Stimulated activated CD4-positive, alpha-beta T cell treated with anti-CD3 and anti-CD28 coated beads, Interleukin-12 subunit alpha, Interleukin-12 subunit beta, amount 100 ng/mL, for 48 hours (primary cell): ENCODE data around the gene COX14.
A peak's percentile ranks its signal among the peaks of the same experiment; 100 is the strongest.

Source experiments
- DNase-seq, 3 donors: peaks; one replicate each; pipeline ENCODE4 v3.0.0-alpha.2; 2020; ENCODE audit warnings: low read depth in 2 of 3, low spot score in 1 of 3

COX14 gene

DNA sequence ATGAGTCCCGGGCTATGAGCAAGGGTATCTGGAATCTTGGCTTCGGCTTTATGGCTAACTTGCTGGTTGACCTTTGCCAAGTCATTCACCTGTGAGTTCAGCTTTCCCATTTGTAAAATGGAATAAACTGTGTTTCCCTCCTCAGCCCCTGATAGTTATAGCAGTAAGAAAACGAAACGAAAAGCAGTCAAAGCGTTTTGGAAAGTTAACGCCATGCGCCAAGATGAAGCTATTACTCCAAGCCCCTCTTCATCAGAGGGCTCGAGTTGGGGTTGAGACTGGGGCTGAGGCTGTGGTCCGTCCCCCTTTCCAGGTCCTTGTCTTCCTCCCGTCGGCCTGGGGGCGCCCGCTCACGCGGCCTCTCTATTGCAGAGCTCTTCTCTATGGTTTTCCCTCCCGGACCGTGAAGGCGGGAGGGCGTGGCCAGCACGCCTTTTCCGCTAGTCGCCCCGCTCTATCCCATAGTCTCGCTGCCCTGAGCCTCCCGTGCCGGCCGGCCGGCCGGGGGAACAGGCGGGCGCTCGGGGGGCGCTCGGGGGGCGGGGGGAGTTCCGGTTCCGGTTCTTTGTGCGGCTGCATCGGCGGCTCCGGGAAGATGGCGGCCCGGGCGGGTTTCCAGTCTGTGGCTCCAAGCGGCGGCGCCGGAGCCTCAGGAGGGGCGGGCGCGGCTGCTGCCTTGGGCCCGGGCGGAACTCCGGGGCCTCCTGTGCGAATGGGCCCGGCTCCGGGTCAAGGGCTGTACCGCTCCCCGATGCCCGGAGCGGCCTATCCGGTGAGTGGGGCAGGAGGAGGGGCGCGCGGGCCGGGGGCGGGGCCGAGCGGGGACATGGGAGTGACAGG is 27.0 kb upstream of the COX14 start, which contains the start of gene SMARCD1:
Gene SMARCD1, plus strand, starts transcription at position 568 of the 840 bp plus-strand sequence. Its CDS starts 28 bp downstream, at position 596.
- peak; percentile 67 to 85 (median 76) for DNase-seq

DNA sequence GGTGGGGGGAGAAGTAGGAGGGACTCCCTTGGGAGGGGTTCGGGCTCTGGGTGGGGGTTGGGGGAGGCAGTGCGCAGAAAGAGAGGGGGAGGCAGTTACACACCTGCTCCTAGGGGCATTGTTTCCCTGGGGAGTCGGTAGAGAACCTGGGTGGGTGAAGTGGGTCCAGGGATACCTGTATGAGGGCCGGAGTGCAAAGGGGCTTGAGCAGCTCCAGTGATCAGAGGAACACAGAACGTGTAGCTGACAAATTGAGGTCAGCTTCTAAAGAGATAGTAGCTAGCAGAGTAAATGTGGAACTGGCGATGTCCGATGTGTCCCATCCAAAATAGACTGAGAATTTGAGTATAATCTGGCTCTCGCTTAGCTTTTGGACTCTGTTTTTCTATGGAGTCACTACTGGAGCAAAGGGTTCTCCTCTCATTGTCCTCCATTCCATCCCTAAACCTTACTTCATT is 26.4 kb upstream of the COX14 start:
- no peak for DNase-seq

DNA sequence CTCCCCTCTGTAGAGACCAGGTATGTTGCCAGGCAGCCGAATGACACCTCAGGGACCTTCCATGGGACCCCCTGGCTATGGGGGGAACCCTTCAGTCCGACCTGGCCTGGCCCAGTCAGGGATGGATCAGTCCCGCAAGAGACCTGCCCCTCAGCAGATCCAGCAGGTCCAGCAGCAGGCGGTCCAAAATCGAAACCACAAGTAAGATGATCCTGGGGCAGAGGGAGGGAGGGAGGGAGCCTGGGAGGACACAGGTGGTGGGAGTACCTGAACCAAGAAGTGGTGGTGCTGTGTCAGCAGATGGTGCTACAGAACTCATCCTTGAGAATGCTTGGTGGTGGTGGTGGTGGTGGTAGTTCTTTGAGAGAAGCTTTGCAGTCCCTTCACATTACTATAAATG is 25.9 kb upstream of the COX14 start:
- no peak for DNase-seq

DNA sequence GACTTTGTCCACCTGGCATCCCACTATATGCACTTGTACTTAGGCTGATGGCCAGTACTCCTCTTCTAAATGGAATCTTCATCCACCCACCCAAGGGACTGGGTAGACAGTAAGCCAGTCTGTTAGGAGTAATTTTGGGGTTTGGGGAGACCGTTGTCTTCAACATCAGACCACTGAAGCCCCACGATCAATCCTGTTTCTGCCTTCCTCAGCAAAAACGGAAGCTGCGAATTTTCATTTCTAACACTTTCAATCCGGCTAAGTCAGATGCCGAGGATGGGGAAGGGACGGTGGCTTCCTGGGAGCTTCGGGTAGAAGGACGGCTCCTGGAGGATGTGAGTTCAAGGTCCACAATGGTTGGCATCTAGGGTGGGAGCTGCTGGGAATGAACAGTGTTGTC is 24.9 kb upstream of the COX14 start:
- no peak for DNase-seq

DNA sequence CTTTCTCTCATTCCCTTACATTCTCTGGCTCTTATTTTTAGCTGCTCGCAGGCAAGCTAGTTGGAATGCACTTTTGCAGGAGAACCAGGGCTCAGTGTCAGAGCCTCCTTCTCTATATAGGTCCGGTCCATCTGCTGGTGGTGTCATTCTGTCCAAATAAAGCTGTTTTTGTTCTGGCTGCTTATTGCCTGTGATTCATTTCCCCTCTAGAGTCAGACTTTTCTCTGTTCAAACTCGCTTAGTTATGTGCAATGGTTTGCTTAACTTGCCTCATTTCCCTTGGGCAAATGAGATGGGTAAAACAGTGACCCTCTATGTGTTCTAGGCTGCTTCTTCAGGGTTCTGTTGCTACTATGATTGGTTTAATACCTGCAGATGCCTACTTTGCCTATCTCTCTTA is 24.0 kb upstream of the COX14 start:
- DNase-seq: no peak

DNA sequence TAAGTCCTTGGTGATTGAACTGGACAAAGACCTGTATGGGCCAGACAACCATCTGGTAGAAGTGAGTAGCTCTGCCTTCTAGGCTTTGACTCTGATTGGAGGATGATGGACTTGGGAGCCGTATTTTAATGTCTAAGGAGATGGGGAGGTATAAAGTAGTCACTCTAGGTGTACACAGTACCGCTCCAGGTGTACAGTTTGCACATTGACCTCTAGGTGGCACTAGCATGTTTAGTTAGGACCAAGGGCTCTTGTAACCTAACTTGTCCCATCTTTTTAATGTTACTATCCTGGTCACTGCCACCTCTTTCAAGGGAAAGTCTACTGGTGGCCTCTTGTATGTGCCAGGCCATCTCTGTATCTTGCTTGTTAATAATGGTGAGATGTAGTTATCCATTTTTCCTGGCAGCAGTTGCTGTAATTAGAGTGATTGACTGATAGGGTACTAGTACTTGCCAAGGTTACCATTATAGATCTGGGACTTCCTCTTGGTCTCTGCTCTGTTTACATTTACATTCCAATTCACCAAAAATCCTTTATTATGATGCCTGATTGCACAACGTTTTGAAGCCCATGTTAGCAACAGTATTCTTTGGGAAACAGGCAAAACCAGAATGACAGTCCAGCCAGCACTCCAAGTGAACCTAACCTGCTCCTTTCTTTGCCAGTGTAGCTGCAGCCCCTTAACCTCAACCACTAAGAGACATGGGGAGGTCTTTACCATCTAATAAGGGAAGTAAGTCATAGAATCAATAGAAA is 23.3 kb upstream of the COX14 start:
- peak in 2 of 3 donors; percentile 31 to 72 for DNase-seq

DNA sequence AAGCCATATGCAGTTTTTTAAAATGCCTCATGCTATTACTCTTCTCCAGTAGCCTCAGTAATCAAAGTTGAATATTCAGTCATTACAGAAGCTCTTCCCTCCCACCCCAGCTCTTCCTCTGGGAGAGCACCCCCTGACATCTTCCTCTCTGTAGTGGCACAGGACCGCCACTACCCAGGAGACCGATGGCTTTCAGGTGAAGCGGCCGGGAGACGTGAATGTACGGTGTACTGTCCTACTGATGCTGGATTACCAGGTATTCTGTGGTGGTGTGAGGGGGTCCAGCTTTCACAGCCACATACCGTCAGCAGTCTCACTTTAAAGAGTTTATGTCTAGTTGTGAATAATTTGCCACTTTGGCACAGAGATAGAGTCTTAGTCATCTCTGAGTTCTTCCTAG is 22.3 kb upstream of the COX14 start:
- DNase-seq: no peak

DNA sequence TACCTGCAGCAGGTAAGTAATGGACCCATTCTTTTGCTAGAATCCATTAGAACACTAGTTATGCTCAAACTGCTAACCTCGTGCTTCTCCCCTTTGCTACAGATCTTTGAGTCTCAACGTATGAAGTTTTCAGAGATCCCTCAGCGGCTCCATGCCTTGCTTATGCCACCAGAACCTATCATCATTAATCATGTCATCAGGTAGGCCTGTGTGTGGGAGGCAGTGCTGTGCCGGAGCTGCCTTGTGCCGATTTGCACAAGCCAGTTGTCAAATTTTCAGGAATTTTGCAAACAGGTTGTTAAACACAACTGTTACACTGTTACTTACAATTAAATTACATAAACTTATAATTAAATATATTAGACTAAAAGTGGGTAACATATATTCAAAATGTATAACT is 21.6 kb upstream of the COX14 start:
- no peak for DNase-seq

DNA sequence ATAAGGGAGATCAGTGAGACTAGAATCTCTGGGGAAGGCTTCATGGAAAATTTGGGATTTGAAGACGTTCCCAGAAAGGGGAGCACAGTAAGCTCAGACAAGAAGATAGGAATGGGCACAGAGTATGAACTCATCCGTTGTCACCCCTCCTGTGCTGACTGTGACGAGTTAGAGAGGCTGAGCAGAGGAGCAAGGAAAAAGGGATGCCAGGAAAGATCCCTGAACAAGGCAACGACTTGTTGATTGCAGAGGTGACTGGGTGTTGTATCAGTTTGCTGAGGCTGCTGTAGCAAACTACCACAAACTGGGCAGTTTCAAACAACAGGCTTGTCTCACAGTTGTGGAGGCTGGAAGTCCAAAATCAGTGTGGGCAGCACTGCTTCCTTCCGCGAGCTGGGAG is 14.1 kb upstream of the COX14 start:
- no peak for DNase-seq

DNA sequence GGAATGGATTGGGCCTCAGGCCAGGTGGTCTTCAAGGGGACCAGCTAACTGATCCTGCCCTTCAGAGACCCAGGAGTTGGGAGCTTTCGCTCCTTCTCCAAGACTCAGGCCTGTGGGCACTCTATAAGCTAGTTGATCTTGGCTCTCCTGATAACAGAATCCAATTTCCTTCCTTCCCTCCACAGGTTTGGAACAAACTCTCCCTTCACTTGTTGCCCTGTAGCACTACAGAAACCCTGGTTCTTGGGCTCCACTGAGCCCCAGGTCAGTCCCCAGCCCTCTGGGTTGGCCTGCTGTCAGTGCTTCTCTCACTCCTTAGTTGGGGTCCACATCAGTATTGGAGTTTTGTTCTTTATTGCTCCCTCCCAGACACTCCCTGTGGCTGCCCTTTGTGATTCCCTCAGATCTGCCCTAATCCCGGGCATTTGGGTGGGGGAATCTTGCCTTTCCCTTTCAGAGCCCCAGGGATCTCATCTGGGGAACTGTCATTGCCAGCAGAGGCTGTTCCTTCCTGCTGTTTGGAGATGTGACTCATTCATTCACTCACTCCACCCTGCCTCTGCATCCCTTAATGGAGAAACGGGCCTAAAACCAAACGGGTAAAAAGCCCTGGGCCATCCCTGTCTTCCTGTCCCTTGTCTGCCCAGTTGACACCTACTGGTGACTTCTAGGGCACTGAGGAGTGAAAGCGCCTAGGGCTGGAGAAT is 12.6 kb upstream of the COX14 start:
- DNase-seq: no peak

DNA sequence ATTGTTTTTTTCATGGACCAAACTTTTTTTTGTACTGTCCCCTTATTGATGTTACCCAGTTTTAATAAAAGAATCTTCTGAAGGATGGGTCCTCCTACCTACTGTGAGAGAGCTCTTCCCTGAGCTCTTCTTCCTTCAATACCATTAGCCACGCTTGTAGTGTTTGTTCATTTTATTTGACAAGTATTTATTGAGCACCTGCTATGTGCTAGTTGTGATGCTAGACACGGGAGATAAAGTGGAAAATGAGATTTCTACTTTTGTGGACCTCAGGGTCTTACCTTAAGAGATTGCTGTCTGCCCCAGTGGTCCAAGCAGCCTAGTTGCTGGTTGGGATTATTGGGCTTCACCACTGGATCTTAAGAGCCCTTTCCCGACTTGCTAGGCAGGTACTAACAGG is 11.5 kb upstream of the COX14 start:
- DNase-seq: no peak

DNA sequence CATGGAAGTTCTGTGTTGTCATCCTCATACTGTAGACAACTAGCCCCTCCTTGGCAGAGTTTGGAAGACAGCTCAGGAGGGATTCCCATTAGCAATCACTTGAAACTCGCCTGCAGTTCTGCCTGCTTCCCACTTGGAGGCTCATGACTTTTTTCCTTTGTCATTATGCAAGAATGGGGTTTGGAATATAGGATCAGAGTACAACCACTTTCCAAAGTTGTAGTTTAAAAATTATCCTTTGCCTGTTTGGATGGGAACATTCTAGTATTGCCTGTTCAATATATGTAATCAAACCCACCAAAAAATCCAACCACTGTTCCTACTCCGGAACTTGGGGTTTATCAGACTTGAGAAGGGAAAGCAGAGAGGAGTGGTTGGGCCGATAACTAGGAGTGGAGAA is 10.4 kb upstream of the COX14 start:
- no peak for DNase-seq

DNA sequence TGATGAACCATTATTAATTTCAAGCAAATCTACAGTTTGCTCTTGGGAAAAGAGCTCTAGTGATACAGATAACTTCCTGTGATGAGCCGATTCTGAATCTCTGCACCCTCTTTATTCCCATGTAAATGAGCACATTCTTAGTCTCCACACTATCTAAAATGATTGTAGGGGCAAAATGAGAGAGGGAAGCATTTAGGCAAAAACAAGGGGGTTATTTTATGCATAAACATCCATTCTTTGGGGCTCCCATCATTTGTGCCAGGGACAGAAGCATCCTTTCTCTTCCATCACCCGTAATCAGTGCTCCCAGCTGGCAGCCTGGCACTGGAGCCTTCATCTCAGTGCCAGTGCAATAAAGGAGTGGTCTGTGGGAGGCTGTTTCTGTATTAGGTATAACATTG is 9.9 kb upstream of the COX14 start:
- DNase-seq: no peak

DNA sequence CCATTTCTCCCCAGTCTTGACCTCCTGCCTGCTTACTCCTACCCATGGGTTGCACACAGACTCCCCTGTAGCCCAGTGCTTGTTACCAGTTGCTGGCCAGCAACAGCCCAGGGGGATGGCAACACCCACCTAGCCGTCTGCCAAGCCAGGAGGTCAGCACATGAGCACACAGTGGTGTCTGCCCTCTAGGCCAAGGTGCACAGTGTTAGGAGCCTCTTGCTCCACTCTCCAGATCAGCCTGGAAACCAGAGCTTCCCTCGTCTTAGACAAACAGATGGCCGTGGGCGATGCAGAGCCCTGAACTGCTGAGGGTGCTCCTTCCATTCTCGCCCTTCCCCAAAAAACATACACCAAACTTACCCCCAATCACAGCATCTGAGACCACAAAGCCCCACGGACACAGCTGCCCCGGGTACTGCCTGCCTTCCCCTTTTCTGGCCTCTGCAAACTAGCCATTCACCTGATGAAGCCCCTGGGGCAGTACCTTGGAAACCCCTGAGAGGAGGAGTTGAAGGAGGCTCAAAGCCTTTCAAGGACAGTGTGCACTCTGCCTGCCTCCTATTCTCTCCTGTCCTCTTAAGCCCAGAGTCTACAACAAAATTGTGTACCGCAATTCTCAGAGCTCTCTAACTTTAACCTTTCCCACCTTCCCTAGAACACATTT is 9.3 kb upstream of the COX14 start:
- DNase-seq: no peak

DNA sequence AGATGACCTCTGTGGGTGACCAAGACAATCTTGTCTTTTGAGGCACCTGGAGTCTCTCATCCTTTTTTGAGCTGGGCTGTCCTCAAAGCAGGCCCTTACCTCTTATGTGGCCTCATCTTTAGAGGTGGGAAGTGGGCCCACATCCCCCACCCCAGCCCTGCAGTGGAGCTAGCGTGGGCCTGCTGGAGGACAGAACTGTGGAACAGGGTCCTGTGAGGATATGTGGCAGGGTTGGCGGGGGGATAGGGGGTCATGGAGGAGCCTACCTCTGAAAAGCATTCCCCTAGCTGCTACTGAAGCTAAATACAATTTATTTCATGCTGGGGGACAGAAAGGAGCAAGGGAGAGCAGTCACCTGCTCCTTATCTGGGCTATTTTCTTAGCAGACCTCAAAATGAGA is 8.7 kb upstream of the COX14 start:
- no peak for DNase-seq

DNA sequence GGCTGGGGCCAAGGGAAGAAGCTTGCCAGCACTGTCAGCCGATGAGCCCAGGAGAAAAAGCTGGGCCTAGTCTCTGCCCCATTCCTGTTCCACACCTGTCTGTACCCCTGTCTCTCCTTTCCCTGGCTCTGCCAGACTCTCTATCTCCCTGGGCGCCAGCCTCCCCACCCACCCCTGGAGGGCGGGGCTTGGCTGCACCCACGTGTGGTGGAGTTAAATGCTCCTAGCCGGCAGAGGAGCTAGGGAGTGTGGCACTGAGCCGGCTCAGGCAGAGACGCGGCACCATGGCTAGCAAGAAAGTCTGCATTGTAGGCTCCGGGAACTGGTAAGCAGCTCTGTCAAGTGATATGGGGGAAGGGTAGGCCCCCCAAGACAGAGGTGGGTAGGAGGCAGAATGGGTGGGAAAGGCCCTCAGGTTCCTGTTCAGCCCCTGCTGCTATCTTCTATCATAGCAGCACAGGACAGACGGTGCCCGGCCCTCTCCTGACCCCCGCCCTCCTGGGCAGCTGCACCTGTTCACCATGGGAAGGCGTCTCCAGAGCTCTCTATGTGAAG is 8.2 kb upstream of the COX14 start, which contains the start of gene GPD1:
Gene GPD1, plus strand, starts transcription at position 242 of the 555 bp plus-strand sequence. Its CDS starts 43 bp downstream, at position 285.
- peak in 1 of 3 donors; percentile 23 for DNase-seq

DNA sequence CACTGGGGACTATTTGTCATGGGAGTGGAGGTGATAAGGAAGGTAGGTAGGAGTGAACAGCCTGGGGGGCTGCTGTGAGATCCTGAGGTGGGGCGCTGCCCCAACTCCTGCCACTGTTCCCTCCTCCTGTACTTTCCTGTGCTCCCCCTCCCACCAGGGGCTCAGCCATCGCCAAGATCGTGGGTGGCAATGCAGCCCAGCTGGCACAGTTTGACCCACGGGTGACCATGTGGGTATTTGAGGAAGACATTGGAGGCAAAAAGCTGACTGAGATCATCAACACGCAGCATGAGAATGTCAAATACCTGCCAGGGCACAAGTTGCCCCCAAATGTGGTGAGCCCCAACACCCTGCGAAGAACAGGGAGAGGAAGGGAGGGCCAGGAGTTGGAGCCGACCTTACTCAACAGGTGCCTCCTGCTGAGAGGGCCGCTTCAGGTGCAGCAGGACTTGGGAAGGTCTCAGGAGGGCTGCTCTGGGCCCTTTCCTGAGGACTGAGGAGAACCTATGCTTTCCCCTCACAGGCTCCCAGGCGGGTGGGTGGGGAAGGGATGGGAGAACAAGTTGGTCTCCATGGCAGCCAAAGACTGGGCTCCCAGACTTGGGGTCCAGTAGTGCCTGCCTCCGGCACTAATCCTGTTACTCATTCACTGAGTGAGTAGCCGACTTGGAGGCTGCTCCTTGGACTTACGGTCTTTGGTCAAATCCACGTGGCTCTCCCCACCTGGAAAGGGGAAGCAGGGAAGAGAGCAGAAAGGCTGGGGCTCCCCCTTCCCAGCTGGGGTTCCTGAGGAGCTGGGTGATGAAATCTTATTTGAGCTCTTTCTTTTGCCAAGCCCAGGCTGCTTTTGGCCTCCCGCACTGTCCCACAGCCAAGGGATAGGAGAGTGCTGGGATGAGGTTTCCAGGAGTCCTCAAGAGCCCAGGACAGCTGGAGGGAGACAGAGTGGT is 7.3 kb upstream of the COX14 start:
- DNase-seq: no peak

DNA sequence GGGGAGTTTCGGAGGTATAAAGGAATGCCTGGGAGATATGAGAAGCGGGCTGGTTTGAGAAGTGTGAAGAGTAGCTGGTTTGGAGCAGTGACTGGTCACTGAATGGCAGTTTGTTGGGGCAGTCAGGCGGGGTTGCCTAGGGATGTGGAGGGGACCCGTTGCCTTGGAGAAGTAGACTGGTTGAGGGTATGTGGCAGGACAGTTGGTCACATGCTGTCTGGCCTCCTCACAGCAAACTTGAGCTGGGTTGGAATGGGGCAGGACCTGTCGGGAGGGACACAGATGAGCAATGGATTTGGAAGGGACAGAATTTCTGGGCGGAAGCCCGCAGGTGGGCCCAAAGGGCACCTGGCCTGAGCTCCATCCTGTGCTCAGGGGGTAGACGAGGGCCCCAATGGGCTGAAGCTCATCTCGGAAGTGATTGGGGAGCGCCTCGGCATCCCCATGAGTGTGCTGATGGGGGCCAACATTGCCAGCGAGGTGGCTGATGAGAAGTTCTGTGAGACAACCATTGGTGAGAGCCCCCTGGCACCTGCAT is 6.1 kb upstream of the COX14 start:
- DNase-seq: no peak

DNA sequence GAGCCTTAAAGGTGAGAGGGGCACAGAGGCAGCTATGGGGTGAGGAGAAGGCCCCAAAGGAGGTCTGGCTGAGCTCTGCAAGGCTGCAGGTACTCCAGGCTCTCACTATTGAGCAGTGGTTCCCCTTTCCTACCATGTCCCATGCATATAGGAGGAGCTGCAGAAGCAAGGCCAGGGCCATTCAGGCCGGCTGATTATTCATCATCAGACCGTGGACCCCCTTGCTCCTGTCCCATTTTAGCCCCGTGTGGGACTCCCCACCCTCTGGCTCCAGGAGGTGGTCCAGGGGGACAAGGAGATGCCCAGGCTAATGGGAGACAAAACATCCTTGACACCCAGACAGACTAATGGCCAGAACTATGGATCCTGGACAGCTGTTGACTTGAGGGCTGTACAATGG is 5.1 kb upstream of the COX14 start:
- DNase-seq: no peak
